Breast epithelium (tissue), 4 donors: Measurements from ENCODE around the gene DIS3L2. TPM values are rescaled to one million over a fixed set of nuclear protein-coding genes. Genes with fewer than 3 reads are reported as not detected.
A peak's percentile ranks its signal among the peaks of the same experiment; 100 is the strongest.

ENCODE experiments used
- DNase-seq, 2 donors: peaks; one replicate each; pipeline ENCODE4 v3.0.0-alpha.2; 2019; ENCODE audit warnings: low spot score in 2 of 2
- H3K27ac ChIP-seq, 2 donors: fragments of 200-600 bp; sonication (generic) in 1 of 2; one replicate each; pipeline ENCODE4 v1.5.1; 2016 to 2019; ENCODE audit warnings: mild to moderate bottlenecking in 1 of 2
- H3K27me3 ChIP-seq, 2 donors: fragments of 200-600 bp; sonication (generic) in 1 of 2; one replicate each; pipeline versions ENCODE4 v1.5.1 to v1.6.0; 2017 to 2019; ENCODE audit warnings: control low read depth in 1 of 2, mild to moderate bottlenecking in 1 of 2
- H3K36me3 ChIP-seq: fragments of 200-600 bp; one replicate; pipeline ENCODE4 v1.5.1; 2019
- H3K4me1 ChIP-seq, 2 donors: fragments of 200-600 bp; sonication (generic); one replicate each; pipeline ENCODE4 v1.5.1; 2016 to 2019; ENCODE audit warnings: control low read depth in 1 of 2
- H3K4me3 ChIP-seq, 3 donors: fragments of 200-600 bp; sonication (generic); 1 replicate in 2 of 3; 2 replicates in 1 of 3; pipeline ENCODE4 v1.5.1; 2016 to 2019; ENCODE audit warnings: mild to moderate bottlenecking in 3 of 3, moderate library complexity in 2 of 3
- H3K9me3 ChIP-seq, 2 donors: fragments of 200-600 bp; sonication (generic) in 1 of 2; one replicate each; pipeline ENCODE4 v1.5.1; 2016 to 2019; ENCODE audit warnings: control low read depth in 1 of 2
- POLR2A ChIP-seq: fragments of 450-650 bp; IDR thresholded peaks from one replicate; pipeline ENCODE4 v1.6.1; 2016; ENCODE audit warnings: antibody characterized with exemption, mild to moderate bottlenecking, moderate library complexity
- POLR2AphosphoS5 ChIP-seq, 3 donors: sonication (generic); formaldehyde crosslinking; IDR thresholded peaks; one replicate each; pipeline ENCODE4 v1.6.1; 2017; ENCODE audit warnings: antibody characterized with exemption in 3 of 3
- intact Hi-C: fragments of 100-400 bp; cut with DNase I; formaldehyde crosslinking; loops from one replicate; pipeline ENCODE4 v1.15.1; 2023; ENCODE audit warnings: low total_unique reads
- total RNA-seq, 3 donors: library from RNA; depleted of rRNA; stranded (reverse); fragments of >200 nt; gene quantifications; one replicate each; pipeline ENCODE4 v1.1.0, GENCODE V29; 2016
- TF ChIP-seq, protein P1 (sequence below), 3 donors: fragments of 450-650 bp; IDR thresholded peaks; one replicate each; pipeline ENCODE4 v1.5.1; 2016 to 2017; ENCODE audit warnings: antibody characterized with exemption in 3 of 3, mild to moderate bottlenecking in 3 of 3, moderate library complexity in 3 of 3

Gene DIS3L2, protein sequence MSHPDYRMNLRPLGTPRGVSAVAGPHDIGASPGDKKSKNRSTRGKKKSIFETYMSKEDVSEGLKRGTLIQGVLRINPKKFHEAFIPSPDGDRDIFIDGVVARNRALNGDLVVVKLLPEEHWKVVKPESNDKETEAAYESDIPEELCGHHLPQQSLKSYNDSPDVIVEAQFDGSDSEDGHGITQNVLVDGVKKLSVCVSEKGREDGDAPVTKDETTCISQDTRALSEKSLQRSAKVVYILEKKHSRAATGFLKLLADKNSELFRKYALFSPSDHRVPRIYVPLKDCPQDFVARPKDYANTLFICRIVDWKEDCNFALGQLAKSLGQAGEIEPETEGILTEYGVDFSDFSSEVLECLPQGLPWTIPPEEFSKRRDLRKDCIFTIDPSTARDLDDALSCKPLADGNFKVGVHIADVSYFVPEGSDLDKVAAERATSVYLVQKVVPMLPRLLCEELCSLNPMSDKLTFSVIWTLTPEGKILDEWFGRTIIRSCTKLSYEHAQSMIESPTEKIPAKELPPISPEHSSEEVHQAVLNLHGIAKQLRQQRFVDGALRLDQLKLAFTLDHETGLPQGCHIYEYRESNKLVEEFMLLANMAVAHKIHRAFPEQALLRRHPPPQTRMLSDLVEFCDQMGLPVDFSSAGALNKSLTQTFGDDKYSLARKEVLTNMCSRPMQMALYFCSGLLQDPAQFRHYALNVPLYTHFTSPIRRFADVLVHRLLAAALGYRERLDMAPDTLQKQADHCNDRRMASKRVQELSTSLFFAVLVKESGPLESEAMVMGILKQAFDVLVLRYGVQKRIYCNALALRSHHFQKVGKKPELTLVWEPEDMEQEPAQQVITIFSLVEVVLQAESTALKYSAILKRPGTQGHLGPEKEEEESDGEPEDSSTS
- total RNA-seq: 10 to 100 TPM; 19.2 to 38.9 (median 33.4) TPM

DNA sequence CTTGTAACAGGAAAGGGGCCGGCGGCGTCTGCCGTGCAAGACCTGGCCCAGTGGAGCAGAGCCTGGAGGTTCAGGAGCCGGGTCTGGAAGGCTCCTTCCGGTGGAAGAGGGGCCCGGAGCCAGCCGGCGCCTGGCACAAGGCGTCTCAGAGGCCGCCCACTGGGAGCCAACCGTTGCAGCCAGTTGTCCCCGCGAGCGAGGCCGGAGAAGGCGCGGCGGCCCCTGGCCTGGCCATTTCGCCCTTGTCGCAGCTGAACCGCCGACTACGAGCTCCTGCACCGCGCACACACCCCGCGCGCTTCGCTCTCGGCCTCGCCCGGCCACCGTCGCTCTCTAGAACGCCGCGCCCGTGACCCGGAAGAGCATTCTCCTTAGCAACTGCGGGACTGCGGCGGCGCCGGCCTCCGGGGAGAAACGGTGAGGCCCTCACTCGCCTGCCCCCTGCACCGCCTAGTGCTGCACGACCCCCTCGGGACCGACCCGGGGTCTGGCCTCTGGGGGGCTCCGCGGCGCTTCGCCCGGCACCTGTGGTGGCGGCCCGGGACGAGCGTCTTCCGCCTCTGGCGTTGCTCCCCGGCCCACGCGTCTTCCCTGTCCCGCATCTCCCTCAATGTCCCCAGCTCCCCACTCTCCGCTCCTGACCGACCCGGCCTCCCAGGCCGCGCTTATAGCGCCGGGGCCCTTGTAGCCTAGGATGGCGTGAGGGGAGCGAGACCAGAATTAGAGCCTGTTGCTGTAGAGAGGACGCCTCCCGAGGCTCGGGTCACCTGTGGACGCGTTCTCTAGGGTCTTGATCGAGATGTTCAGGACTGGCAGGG lies at the start of gene DIS3L2:
Gene DIS3L2 (plus strand): TSS at position 365 of the 818 bp plus-strand sequence. CDS start 53,215 bp downstream, outside the sequence.
- no peaks in the 10 kb centered on the region for H3K9me3 ChIP-seq
- peak; percentile 24 to 82 (median 49) for TF ChIP-seq POLR2AphosphoS5 (IDR thresholded peaks at IDR 0.05)
- no peak for TF ChIP-seq POLR2A
- TF ChIP-seq, protein P1, sequence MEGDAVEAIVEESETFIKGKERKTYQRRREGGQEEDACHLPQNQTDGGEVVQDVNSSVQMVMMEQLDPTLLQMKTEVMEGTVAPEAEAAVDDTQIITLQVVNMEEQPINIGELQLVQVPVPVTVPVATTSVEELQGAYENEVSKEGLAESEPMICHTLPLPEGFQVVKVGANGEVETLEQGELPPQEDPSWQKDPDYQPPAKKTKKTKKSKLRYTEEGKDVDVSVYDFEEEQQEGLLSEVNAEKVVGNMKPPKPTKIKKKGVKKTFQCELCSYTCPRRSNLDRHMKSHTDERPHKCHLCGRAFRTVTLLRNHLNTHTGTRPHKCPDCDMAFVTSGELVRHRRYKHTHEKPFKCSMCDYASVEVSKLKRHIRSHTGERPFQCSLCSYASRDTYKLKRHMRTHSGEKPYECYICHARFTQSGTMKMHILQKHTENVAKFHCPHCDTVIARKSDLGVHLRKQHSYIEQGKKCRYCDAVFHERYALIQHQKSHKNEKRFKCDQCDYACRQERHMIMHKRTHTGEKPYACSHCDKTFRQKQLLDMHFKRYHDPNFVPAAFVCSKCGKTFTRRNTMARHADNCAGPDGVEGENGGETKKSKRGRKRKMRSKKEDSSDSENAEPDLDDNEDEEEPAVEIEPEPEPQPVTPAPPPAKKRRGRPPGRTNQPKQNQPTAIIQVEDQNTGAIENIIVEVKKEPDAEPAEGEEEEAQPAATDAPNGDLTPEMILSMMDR (IDR thresholded peaks at IDR 0.05): no peak
- H3K27ac ChIP-seq: peak within 1 kb of the TSS; percentile 70 to 90
- no peaks in the 10 kb centered on the region for H3K4me1 ChIP-seq
- H3K4me3 ChIP-seq: peak within 1 kb of the TSS; percentile 89 to 99 (median 93)
- no peaks in the 10 kb centered on the region for H3K27me3 ChIP-seq
- peak; percentile 55 to 66 for DNase-seq
- intact Hi-C loops: no loop called here
- H3K36me3 ChIP-seq: no peaks in the 10 kb centered on the region

- DNase-seq: no peak
- H3K9me3 ChIP-seq: no peaks in the 10 kb centered on the region
These were observed 47.3 kb upstream of the DIS3L2 start for GRCh38 chr2:231914077-231914690.

GRCh38 chr2:231917280-231918066 lies 44.0 kb upstream of the DIS3L2 start:
- Histone ChIP-seq H3K4me3 (no peak overlapping the region), H3K27ac (no peak overlapping the region), H3K27me3 (no peaks in the 10 kb centered on the region), H3K36me3 (no peaks in the 10 kb centered on the region), H3K9me3 (no peaks in the 10 kb centered on the region), H3K4me1 (no peaks in the 10 kb centered on the region)
- intact Hi-C loops: no loop called here
- DNase-seq: peak in 1 of 2 donors; percentile 31
- TF ChIP-seq, protein P1 (IDR thresholded peaks at IDR 0.05): no peak
- TF ChIP-seq POLR2AphosphoS5 (IDR thresholded peaks at IDR 0.05): no peak
- no peak for TF ChIP-seq POLR2A

More at GRCh38 chr2:231914077-231914690, 47.3 kb upstream of the DIS3L2 start:
- no peaks in the 10 kb centered on the region for H3K36me3 ChIP-seq
- no peaks in the 10 kb centered on the region for H3K27me3 ChIP-seq
- H3K4me1 ChIP-seq: no peaks in the 10 kb centered on the region
- H3K4me3 ChIP-seq: no peak overlapping the region
- intact Hi-C loops: no loop called here
- H3K27ac ChIP-seq: no peak overlapping the region
- TF ChIP-seq, protein P1 (IDR thresholded peaks at IDR 0.05): no peak
- no peak for TF ChIP-seq POLR2A
- TF ChIP-seq POLR2AphosphoS5 (IDR thresholded peaks at IDR 0.05): no peak
